SH-SY5Y (cell line): ENCODE measurements around the gene ANGPTL1.

Source experiments
- GATA2 ChIP-seq: IDR thresholded peaks from 2 replicates; pipeline ENCODE4 v1.6.1; 2011; ENCODE audit warnings: mild to moderate bottlenecking, low read depth, low read length
- GATA3 ChIP-seq: IDR thresholded peaks from 2 replicates; pipeline ENCODE4 v1.6.1; 2011; ENCODE audit warnings: low read depth, mild to moderate bottlenecking, low read length, moderate library complexity

GRCh38 chr1:178871551-178872320 is 859 bp upstream of the ANGPTL1 start:
- TF ChIP-seq GATA2: no peak
- TF ChIP-seq GATA3: no peak
